Stimulated activated CD4-positive, alpha-beta T cell treated with anti-CD3 and anti-CD28 coated beads, Interleukin-1b, Interleukin-23, amount 100 ng/mL, for 4 hours (primary cell): ENCODE results near the gene RTL1.

Experiments used
- DNase-seq, 2 donors: peaks; one replicate each; pipeline ENCODE4 v3.0.0-alpha.2; 2020; ENCODE audit warnings: low read depth in 2 of 2

RTL1 gene

DNA sequence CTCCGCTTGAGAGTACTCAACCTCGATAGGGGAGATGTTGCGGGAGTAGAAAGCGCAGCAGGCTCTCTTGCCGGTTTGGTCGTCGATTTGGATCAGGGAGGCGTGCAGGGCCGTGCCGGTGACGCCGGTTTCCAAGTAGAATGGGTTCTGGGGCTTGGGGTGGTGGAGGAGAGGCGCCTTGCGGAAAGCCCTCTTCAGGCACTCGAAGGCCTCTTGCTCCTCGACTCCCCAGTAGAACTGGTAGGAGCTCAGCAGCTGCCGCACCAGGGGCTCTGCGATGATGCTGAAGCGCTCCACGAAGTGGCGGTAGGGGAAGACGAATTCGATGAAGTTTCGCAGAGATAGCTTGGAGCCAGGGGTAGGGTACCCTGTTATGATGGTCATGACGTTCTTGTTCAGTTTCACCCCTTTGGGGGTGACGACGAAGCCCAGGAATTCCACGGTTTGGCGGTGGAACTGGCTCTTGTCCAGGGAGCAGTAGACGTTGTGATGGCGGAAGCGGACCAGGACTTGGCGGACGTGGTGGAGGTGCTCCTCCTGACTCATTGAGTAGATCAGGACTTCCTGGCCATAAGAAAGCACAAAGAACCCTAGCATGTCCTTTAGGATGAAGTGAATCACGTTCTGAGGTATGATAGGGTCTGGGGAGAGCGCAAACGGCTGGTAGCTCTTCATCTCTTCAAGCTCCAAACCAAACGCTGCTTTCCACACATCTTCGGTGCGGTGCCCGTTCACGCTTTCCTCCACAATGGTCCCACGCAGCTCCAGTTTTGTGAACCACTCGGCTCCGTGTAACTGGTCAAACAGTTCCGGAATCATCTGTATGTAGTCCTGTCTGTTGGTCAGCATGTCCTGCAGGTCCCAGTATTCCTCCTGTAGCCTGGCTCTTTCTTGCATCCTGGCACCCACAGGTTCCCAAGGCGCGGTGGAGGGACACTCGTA is 21.2 kb downstream of the RTL1 start:
- DNase-seq, result no peak

DNA sequence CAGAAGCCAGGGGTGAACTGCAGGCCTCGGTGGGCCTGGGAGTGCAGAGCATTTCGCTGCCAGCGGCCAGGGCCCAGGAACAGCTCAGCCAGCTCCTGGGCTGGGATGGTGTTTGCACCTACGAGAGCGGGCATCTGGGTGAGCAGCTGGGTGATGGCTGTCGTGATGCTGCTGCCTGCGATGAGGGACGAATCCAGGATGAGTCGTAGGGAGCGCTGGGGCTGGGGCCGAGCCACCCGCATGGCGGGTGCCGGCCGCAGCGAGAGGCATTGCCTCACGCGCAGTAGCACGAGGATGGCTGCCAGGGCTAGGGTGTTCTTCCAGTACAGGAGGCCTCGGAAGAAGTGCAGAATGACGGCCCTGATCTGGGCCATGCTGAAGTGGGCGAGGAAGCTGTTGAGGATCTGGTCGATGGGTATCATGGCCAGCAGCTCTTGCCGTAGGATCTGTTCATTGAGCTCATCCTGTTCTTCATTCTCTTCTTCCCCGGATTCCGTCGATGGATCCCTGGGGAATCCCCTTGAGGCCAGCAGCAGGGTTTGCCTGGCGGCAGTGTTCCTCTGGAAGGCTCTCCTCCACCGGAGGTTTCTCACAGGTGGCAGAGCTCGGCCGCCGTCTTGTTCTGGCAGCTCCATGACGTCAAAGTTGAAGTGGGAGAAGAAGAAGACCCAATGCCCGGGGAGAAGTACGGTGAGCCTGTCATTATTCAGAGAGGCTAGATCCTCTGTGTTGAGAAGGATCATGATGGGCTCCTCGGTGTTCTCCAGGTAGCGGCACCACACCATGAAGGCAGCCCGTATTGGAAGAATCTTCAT is 22.1 kb downstream of the RTL1 start:
- no peak for DNase-seq

DNA sequence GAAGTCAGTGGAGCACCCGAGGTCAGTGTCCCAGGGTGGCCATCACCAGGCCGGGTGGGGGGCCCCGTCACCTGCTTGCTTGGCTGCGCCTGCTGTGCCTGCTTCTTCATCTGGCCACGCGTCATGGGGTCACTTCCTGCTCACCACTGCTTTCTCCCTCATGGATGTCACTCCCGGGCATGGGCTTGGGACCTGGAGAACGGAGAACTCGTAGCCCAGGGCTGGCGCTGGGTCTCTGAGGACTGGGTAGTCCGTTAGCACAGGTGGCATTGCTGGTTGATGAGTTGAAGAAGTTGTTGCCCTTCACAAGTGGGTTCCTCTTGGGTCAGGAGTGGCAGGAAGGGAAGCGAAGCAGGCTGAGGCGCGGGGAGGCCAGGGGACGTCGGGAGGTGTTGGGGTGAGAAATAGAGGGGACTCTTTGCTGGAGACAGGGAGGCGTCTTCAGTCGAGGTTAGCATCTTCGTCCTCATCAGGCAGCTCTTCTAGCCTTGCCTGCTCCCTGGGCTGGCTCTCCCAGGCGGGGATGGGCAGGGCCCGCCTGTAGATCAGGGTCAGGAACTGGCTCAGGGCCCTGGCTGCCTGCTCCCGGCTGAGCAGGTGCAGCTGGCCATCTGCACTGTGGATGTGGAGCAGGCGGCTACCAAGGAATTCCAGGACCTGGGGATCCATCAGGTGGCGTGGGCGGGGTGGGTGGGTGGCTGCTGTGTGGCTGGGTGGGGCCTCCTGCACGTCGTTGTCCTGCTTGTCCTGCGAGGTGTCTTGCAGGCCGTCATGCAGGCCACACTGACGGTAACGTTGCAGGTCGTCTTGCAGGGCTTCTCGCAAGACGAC is 23.0 kb downstream of the RTL1 start:
- DNase-seq, result no peak

DNA sequence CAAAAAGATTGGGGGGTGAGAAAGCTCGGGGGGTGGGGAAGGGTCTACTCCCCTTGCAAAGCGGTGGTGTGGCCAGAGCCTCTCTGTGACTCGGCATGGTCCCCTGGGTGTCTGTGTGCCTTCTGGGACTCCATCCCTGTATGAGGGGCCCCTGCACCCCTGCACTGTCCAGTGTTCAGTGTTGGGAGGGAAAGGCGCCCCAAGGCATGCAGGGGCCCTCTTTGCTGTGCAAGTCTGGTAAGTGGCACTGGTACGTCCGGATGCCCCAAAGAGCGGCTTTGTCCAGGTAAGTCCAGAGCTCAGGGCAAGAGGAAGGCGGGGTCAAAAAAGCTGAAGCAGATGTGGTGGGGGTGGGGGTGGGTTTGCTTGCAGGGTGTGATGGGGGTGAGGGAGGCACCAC is 23.7 kb downstream of the RTL1 start:
- DNase-seq, result no peak

DNA sequence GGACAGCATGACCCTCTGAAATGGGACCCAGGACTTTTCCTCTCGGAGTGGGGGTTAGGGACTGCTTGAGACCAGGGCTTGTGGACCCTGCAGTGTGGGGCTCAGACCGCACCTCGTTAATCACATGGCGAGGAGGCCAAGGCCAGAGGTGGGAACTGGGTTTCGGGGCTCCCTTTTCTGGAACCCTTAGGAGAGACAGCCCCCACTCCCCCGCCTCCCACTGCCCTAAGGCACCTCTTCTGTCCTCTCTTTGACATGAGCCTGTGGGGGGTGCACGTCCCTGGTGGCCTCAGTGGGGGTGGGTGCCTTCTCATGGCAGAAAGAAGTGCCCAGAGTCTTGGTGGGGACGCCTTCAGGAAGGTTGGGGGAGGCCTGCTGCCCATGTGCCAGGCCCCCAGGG is 24.3 kb downstream of the RTL1 start:
- DNase-seq, result no peak

DNA sequence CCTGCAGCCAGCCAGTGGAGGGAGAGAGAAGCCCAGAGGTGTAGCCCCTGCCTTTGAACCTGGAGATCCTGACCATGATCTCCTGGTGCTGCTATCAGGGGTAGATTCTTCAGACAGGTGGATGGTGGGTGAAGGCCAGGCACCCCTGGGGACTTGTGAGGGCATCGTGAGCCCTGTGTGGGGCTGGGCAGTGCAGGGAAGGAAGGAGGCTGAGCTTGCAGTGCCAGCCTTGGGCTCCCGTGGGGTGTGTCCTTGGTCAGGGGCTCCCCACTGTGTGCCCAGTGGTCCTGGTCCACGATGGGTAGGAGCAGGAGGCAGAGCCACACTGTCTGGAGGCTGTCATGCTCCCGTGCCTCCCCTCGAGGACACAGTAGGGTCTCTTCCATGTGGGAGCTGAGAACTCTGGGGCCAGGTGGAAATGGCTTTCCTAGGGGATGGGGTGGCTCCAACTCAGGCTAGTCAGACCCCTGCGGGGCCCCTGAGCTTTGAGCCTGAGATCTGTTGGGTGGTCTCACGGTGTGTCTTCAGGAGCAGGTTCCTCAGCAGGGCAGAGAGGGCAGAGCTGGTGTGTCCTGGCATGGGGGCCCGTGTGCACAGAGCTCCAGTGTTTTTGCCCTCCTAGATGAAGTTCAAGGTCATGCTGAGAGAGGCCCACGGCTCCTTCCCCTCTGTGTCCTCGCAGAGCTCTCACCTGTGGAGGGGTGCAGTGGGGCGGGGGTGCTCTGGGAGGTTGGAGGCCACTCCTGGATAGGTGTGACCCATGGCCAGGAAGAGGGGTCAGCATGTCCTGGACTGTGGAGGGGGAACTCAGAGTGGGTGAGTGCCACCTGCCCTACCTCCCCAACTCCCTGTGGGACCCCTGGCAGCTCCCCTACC is 25.0 kb downstream of the RTL1 start:
- DNase-seq, result no peak

DNA sequence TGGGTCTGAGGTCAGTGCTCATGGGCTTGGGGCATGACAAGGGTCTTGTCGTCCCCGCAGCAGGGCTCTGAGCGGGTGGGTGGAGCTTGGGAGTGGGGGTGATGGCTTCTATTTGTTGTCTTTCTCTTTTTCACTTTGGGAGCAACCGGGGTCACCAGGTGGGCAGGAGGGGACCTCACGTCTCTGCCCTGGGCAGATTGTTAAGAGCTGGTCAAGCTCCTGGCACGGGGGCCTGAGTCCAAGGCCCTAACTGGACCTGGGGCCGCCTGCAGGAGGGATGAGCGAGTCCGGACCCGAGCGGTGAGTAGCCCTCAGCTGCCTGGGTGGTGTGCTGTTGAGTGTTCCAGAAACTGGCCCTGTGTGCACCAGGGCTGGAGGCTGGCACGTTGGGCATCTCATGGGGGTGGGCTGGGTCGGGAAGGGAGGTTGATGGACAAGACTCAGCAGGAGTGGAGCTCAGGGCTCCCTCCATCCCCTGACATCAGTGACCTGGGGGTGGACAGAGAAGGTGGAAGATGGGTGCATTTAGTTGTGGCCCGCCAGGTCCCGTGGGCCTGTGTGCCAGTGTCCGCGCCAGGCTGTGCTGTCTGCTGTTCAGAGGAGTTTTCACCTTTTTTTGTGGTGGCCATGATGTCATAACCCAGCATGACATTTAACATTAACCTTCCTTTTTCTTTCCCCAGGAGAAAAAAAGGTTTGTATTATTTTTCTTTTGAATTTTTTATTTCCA is 27.5 kb downstream of the RTL1 start:
- DNase-seq, result no peak

DNA sequence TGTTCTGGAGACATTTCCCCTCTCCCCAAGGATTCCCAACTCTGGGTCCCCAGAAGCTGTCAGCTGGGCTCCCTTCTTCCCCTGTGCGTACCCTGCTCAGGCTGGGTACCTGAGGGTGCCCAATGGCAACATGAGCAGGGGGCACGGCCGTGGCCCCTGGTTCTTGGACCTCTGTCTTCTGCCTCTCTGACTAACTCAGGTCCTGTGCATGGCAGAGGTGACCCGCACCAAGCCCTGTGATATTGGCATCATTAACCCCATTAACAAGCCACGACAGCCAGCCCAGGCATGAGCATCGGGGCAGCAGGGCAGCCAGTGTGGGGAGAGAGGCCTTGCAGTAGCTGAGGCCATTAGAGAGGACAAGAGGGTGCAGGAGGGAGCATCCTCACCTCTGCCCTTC is 28.4 kb downstream of the RTL1 start:
- no peak for DNase-seq

DNA sequence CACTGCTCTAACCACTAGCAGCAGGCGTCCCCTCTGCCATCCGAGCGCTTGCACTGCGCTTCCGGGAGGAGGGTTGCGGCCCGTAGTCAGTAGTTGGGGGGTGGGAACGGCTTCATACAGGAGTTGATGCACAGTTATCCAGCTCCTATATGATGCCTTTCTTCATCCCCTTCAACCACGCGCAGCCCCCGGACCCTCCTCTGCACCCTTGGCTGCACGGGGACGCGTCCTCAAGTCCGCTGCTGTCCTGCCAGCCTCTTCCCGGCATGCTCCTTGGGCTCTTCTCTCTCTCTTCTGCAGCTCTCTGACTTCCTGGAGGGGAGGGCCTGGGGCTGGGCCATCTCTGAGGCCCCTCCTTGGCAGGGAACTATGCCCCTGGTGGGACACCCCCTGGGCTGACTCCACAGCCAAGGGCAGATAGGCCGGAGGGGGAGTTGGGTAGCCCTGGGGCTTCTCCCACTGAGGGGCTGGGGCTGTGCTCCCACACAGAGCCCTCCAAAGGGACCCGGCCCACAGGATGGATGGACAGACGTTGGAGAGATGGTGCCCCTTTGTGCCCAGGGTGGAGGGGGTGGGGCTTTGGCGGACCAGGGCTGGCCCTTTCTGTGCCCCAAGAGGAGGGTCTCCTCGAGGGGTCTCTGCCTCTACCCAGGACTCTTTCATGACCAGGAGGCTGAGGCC is 29.0 kb downstream of the RTL1 start:
- no peak for DNase-seq

DNA sequence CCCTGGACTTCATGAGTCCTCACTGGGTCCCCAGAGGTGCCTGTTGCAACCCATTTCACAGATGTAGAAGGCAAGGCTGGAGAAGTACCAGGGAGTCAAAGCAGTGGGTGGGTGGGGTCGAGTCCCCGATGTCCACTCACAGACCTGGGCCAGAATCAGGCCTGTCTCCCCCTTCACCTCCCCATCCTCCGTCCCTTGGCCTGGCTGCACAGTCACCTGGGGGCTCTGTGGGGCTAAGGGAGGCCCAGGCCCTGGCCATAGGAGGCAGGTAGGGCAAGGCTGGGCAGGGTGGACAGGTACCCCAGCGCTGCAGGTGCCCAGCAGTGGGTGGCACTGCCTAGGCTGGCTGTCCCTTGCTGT is 29.5 kb downstream of the RTL1 start:
- no peak for DNase-seq

DNA sequence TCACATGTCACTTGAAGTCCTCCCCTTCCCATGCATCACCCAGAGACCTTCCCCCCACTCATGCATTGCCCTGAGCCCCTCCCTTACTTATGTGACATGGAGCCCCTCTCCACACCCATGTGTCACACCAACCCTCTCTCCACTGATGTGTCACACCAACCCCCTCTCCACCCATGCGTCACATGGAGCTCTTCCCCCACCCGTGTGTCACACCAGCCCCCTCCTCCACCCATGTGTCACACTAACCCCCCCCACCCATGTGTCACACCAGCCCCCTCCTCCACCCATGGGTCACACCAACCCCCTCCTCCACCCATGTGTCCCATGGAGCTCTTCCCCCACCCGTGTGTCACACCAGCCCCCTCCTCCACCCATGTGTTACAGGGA is 30.4 kb downstream of the RTL1 start:
- no peak for DNase-seq

DNA sequence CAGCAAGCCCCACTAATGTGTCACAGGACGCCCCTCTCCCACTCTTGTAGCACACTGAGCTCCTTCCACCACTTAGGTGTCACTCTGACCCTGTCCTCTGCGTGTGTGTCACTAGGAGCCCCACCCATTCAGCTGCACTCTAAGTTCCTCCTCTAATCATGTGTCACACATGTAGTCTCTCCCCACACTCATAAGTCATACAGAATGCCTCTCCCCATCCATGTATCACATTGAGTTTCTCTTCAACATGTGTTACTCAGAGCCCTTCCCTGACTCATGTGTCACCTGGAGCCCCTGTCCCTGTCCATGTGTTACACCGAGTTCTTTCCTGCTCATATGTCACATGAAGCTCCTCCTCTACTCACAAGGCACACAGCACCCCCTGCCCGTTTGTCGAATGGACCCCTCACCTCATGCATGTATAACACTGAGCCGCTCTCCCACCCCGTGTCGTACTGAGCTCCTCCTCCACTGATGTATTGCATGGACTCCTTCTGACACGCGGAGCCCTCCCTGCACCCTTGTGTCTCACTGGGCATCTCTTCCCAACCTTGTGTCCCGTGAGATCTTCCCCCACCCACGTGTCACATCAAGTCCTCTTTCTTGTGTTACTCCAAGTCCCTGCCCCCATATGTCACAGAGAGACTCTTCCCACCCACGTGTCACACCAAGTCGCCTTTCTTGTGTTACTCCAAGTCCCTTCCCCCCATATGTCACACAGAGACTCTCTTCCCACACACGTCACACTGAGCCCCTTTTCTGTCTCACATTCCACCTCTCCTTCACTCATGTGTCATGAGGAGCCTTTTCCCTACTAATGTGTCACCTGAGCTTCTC is 31.0 kb downstream of the RTL1 start:
- DNase-seq, result no peak

DNA sequence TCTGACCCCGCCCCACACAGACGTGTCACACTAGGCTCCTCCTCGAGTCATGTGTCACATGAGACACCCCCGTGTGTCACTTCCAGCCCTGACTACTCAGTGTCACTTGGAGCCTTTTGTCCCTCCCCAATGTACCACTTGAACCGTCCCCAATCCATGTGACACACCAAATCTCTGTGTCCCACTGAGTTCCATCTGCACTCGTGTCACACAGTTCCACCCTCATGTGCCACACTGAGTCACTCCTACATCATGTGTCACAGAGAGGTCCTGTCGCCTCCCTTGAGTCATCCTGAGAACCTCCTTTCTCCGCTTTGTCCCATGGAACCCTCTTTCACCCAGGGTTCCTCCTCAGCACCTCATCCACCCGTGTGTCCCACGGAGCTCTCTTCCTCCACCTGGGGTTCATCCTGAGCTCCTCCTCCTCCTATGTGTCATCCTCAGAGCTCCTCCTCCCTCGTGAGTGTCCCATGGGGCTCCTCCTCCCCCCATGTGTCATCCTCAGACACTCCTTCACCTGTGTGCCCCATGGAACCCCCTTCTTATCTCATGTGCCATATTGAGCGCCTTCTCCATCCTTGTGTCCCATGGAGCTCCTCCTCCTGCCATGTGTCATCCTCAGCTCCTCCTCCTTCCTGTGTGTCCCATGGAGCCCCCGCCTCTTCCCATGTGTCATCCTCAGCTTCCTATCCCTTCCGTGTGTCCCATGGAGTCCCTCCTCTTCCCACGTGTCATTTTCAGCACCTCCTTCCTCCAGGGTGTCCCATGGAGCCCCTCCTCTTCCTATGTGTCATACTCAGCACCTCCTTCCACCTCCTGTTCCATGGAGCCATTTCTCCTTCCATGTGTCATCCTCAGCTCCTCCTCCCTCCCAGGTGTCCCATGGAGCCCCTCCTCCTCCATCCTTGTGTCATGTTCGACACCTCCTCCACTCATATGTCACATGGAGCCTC is 32.0 kb downstream of the RTL1 start:
- no peak for DNase-seq

DNA sequence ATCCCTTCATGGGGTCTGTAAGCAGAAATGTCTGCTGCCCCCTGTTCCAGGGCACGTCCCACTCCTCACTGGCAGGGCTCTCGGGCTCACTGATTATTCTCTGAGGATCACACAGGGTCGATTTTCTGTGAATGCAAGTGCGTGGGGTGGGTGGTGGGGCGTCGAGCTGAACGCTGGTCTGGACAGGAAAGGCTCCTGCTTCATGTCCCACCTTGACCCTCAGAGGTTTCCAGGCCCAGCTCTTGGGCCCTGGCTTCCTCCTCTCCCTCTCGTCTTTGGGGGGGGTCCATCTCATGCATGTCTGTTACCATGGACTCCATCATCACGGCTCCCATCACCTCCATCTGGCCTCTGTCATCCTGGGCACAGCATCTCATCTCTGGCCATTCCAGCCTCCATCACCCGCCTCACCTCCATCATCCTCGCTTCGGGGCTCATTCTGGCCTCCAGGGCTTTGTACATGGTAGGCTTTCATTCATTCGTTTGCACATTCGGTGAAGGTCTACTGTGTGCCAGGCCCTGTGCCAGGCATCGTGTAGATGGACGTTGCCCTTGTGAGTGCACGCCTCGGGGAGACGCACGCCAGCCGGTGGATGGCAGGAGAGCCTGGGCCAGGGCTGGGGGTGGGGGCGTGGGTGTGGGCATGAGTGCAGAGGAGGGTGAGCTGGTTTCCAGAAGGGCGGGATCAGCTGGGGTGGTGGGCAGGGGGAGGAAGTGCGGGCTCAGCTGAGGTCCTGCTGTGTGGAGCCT is 34.7 kb downstream of the RTL1 start:
- no peak for DNase-seq

DNA sequence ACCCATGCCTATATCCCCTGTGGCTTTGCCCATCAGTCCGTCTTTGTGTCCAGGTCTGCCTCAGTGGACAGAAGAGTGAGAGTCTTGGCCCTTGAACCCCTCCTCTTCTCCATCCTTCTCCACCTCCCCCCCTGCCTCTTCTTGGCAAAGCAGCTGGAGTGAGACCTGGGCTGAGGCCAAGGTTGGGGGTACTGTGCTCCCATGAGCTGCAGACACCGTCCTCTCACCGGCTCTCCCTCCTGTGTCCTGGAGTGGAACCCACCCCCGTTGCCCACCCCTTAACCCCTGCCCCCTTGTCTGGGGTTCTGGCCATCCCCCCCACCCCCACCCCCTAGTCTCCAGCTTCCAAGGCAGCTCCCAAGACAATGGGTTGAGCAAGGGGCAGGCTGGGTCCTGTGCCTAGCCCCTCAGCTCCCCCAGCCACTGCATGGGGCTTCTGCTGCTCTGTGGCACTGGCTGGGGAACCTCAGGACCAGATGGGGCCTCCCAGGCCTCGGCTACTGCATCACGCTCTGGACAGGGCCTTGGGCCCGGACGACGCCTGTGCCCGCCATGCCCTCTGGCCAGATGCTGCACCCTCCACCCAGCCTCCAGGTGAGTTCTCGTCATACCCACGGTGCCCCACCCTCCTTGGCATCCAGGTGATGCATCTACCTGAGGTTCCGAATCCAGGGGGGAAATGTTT is 35.7 kb downstream of the RTL1 start:
- DNase-seq, result no peak
